CD14-positive monocyte (primary cell): ENCODE measurements around the gene PIP4K2A. TPM values are rescaled to one million over a fixed set of nuclear protein-coding genes. Genes with fewer than 3 reads are reported as not detected.

ENCODE experiments used
- DNase-seq, 3 donors: peaks; one replicate each; pipeline ENCODE4 v3.0.0-alpha.2; 2011 to 2022
- H2AFZ ChIP-seq: 2 replicates; pipeline ENCODE4 v1.6.0; 2012; ENCODE audit warnings: mild to moderate bottlenecking, low read depth, low read length, inconsistent platforms; ENCODE audit not compliant: insufficient read depth, poor library complexity, severe bottlenecking
- H3K27ac ChIP-seq, 2 donors: 1 replicate in 1 of 2; 2 replicates in 1 of 2; pipeline ENCODE4 v1.5.1; 2012 to 2013; ENCODE audit warnings: low read length in 2 of 2, control low read depth in 1 of 2, inconsistent platforms in 1 of 2, low read depth in 1 of 2, mild to moderate bottlenecking in 1 of 2
- H3K27me3 ChIP-seq, 2 donors: one replicate each; pipeline versions ENCODE4 v1.6.0 to v1.6.1; 2011 to 2013; ENCODE audit warnings: low read length in 2 of 2; ENCODE audit not compliant: control insufficient read depth in 2 of 2, insufficient read depth in 2 of 2
- H3K36me3 ChIP-seq, 2 donors: replicated peaks in 1 of 2; 1 replicate in 1 of 2; 2 replicates in 1 of 2; pipeline versions ENCODE4 v1.5.1 to v1.6.1; 2012 to 2013; ENCODE audit warnings: low read length in 2 of 2, control low read depth in 1 of 2, inconsistent platforms in 1 of 2, mild to moderate bottlenecking in 1 of 2; ENCODE audit not compliant: insufficient read depth in 2 of 2, control insufficient read depth in 1 of 2
- H3K4me1 ChIP-seq, 2 donors: 1 replicate in 1 of 2; 2 replicates in 1 of 2; pipeline versions ENCODE4 v1.5.1 to v1.6.1; 2012 to 2013; ENCODE audit warnings: low read length in 2 of 2, control low read depth in 1 of 2, inconsistent platforms in 1 of 2, mild to moderate bottlenecking in 1 of 2, moderate library complexity in 1 of 2; ENCODE audit not compliant: insufficient read depth in 2 of 2, control insufficient read depth in 1 of 2
- H3K4me2 ChIP-seq: replicated peaks from 2 replicates; pipeline ENCODE3; 2012; ENCODE audit warnings: low read length, moderate library complexity, mild to moderate bottlenecking; ENCODE audit not compliant: poor library complexity, severe bottlenecking; ENCODE audit errors: extremely low read depth
- H3K4me3 ChIP-seq, 3 experiments: fragments of 200-600 bp in 1 of 3; sonication (generic) in 1 of 3; replicated peaks in 1 of 3; 1 replicate in 2 of 3; 2 replicates in 1 of 3; pipeline ENCODE4 v1.5.1; 2011 to 2013; ENCODE audit warnings: low read length in 3 of 3, mild to moderate bottlenecking in 3 of 3, control low read depth in 2 of 3, low read depth in 2 of 3, inconsistent platforms in 1 of 3, moderate library complexity in 1 of 3
- H3K79me2 ChIP-seq: 2 replicates; pipeline ENCODE4 v1.6.0; 2012; ENCODE audit warnings: mild to moderate bottlenecking, control low read depth, inconsistent platforms, low read length, moderate library complexity; ENCODE audit not compliant: insufficient read depth
- H3K9ac ChIP-seq: 2 replicates; pipeline ENCODE4 v1.6.0; 2017; ENCODE audit warnings: low read length, mild to moderate bottlenecking; ENCODE audit not compliant: insufficient read depth, poor library complexity, severe bottlenecking
- H3K9me3 ChIP-seq, 2 donors: replicated peaks in 1 of 2; 1 replicate in 1 of 2; 2 replicates in 1 of 2; pipeline versions ENCODE4 v1.5.1 to v1.6.1; 2012 to 2013; ENCODE audit warnings: low read length in 2 of 2, control low read depth in 1 of 2; ENCODE audit not compliant: control insufficient read depth in 1 of 2, insufficient read depth in 1 of 2
- H4K20me1 ChIP-seq: 2 replicates; pipeline ENCODE4 v1.6.0; 2012; ENCODE audit warnings: mild to moderate bottlenecking, low read length, control low read depth, moderate library complexity; ENCODE audit not compliant: insufficient read depth
- H3K27ac Mint-ChIP-seq, 7 donors: one replicate each; pipeline ENCODE4 v1.8.0; 2020; ENCODE audit warnings: mild to moderate bottlenecking in 7 of 7, mixed read lengths in 7 of 7, moderate library complexity in 6 of 7, inconsistent platforms in 2 of 7
- H3K27me3 Mint-ChIP-seq, 3 donors: one replicate each; pipeline ENCODE4 v1.8.0; 2021 to 2022; ENCODE audit warnings: low read depth in 3 of 3, mild to moderate bottlenecking in 3 of 3, mixed read lengths in 3 of 3, moderate library complexity in 3 of 3, inconsistent platforms in 1 of 3
- H3K36me3 Mint-ChIP-seq, 2 donors: one replicate each; pipeline ENCODE4 v1.8.0; 2020; ENCODE audit warnings: mixed read lengths in 2 of 2, inconsistent platforms in 1 of 2, mild to moderate bottlenecking in 1 of 2
- H3K4me1 Mint-ChIP-seq: one replicate; pipeline ENCODE4 v1.8.0; 2020; ENCODE audit warnings: mild to moderate bottlenecking, mixed read lengths
- H3K4me3 Mint-ChIP-seq, 2 donors: one replicate each; pipeline ENCODE4 v1.8.0; 2020; ENCODE audit warnings: mild to moderate bottlenecking in 2 of 2, mixed read lengths in 2 of 2, moderate library complexity in 1 of 2
- H3K9me3 Mint-ChIP-seq, 7 donors: one replicate each; pipeline ENCODE4 v1.8.0; 2020 to 2022; ENCODE audit warnings: mixed read lengths in 7 of 7, mild to moderate bottlenecking in 6 of 7, moderate library complexity in 6 of 7, inconsistent platforms in 2 of 7
- CTCF ChIP-seq: fragments of 200-600 bp; IDR thresholded peaks from one replicate; pipeline ENCODE4 v1.8.0; 2022; ENCODE audit warnings: antibody characterized with exemption, mild to moderate bottlenecking
- WGBS: methylation state at CpG from one replicate; pipeline ENCODE4 v1.1.5; 2013; ENCODE audit warnings: missing lambda C conversion rate; ENCODE audit not compliant: insufficient coverage; 5-methylcytosine and 5-hydroxymethylcytosine counted together
- intact Hi-C, 2 donors: fragments of 100-400 bp; cut with micrococcal nuclease; formaldehyde crosslinking; loops; one replicate each; pipeline versions ENCODE4 v1.15.0 to v1.15.1; 2023
- polyA plus RNA-seq, 3 donors: library from polyadenylated mRNA; depleted of rRNA in 1 of 3; unstranded in 2 of 3; stranded (reverse) in 1 of 3; fragments of 300-500 nt in 2 of 3; fragments of >200 nt in 1 of 3; fragmentation: Illumina TruSeq in 2 of 3; gene quantifications; 1 replicate in 2 of 3; 2 replicates in 1 of 3; pipeline ENCODE4 v1.2.3, GENCODE V29; 2012 to 2021

The PIP4K2A gene
- polyA plus RNA-seq, 3 donors: 9.7 to 33.7 (median 16.6) TPM

- H3K79me2 ChIP-seq: no peaks in the 10 kb centered on the region
- H3K36me3 ChIP-seq: no peaks in the 10 kb centered on the region
- no peaks in the 10 kb centered on the region for H3K9me3 ChIP-seq
- TF ChIP-seq CTCF: no peak
- H3K4me1 ChIP-seq: no peaks in the 10 kb centered on the region
- no peaks in the 10 kb centered on the region for H3K9me3 Mint-ChIP-seq
- no peak for DNase-seq
- 89% methylated on average over 1 of the region's 1 CpG for WGBS
- H3K27me3 ChIP-seq: peaks cover 0 to 4% of the 10 kb centered on the region in 2 donors
- H4K20me1 ChIP-seq: no peaks in the 10 kb centered on the region
- no peak overlapping the region for H3K27ac ChIP-seq
- no peaks in the 10 kb centered on the region for H3K36me3 Mint-ChIP-seq
- H3K27me3 Mint-ChIP-seq: peaks cover 6 to 10% (median 7%) of the 10 kb centered on the region in 3 donors
- no peak overlapping the region for H3K4me3 Mint-ChIP-seq
- no peak overlapping the region for H2AFZ ChIP-seq
- peaks cover 5% of the 10 kb centered on the region for H3K4me1 Mint-ChIP-seq
- no peak overlapping the region for H3K27ac Mint-ChIP-seq
- intact Hi-C loops: no loop called here
- no peak overlapping the region for H3K4me2 ChIP-seq
- H3K9ac ChIP-seq: no peak overlapping the region
- H3K4me3 ChIP-seq: no peak overlapping the region
These were observed 227.9 kb downstream of the PIP4K2A start for GRCh38 chr10:22486431-22486830.

Other genes with a start within 250 kb of the PIP4K2A start
- not detected for gene ARMC3, start 213.5 kb upstream of the PIP4K2A start, polyA plus RNA-seq